Ishikawa (cell line): ENCODE results near the gene RRN3.

Experiments used
- EGR1 ChIP-seq: IDR thresholded peaks from 2 replicates; pipeline ENCODE4 v1.6.1; 2012
- RAD21 ChIP-seq: IDR thresholded peaks from 2 replicates; pipeline ENCODE4 v1.6.1; 2012; ENCODE audit warnings: low read depth
- TAF1 ChIP-seq: IDR thresholded peaks from 2 replicates; pipeline ENCODE4 v1.6.1; 2012; ENCODE audit warnings: low read depth, mild to moderate bottlenecking
- ZBTB7A ChIP-seq: IDR thresholded peaks from 2 replicates; pipeline ENCODE4 v1.6.1; 2012; ENCODE audit warnings: low read depth

DNA sequence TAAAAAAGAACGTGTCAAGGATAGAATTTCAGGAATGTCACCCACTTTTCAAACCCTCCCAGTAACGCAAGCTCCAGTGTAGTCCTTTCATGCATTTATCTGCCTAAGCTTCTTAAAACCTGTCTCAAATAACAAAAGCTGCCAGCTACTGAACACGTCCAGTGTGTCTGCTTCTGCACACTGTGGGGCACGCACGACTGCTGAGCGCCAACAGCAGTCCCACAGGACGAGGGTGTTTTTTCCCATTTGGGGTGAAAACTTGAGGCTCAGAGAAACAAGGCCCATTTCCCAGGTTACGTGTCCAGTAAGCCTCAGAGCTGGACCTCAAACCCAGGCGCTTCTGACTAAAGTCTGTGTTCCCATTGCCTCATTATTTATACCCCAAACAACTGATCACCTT, 55.4 kb downstream of the RRN3 start:
- TF ChIP-seq ZBTB7A (no peak), TAF1 (no peak), EGR1 (no peak), RAD21 (no peak)
